Uterus (tissue), 4 donors: ENCODE measurements around the gene PTGDS. TPM values are rescaled to one million over a fixed set of nuclear protein-coding genes. Genes with fewer than 3 reads are reported as not detected.

Experiments
- DNase-seq, 2 donors: peaks; one replicate each; pipeline ENCODE4 v3.0.0-alpha.2; 2019 to 2020
- H3K27ac ChIP-seq, 2 donors: fragments of 200-600 bp; sonication (generic); 1 replicate in 1 of 2; 2 replicates in 1 of 2; pipeline ENCODE4 v1.5.1; 2016 to 2018
- H3K27me3 ChIP-seq, 2 donors: fragments of 200-600 bp; sonication (generic); one replicate each; pipeline ENCODE4 v1.5.1; 2018 to 2019; ENCODE audit warnings: control low read depth in 1 of 2
- H3K36me3 ChIP-seq, 2 donors: fragments of 200-600 bp; sonication (generic); one replicate each; pipeline ENCODE4 v1.5.1; 2019; ENCODE audit warnings: control low read depth in 1 of 2
- H3K4me1 ChIP-seq, 2 donors: fragments of 200-600 bp; sonication (generic); one replicate each; pipeline ENCODE4 v1.5.1; 2018 to 2019; ENCODE audit warnings: control low read depth in 1 of 2
- H3K4me3 ChIP-seq, 2 donors: fragments of 200-600 bp; sonication (generic); 1 replicate in 1 of 2; 2 replicates in 1 of 2; pipeline ENCODE4 v1.5.1; 2018 to 2019; ENCODE audit warnings: mild to moderate bottlenecking in 1 of 2
- H3K9me3 ChIP-seq, 2 donors: fragments of 200-600 bp; sonication (generic); one replicate each; pipeline ENCODE4 v1.5.1; 2019; ENCODE audit warnings: control low read depth in 1 of 2
- POLR2A ChIP-seq, 2 donors: fragments of 450-650 bp; IDR thresholded peaks; one replicate each; pipeline ENCODE4 v1.6.1; 2016; ENCODE audit warnings: antibody characterized with exemption in 2 of 2, mild to moderate bottlenecking in 1 of 2, moderate library complexity in 1 of 2
- intact Hi-C: fragments of 100-400 bp; cut with DNase I; formaldehyde crosslinking; loops from one replicate; pipeline ENCODE4 v1.15.1; 2023; ENCODE audit warnings: low total_unique reads
- total RNA-seq, 4 donors: library from RNA; depleted of rRNA in 3 of 4; stranded (reverse); fragments of >200 nt in 3 of 4; gene quantifications; one replicate each; pipeline versions ENCODE4 v1.1.0 to v1.2.4, GENCODE V29; 2014 to 2023
- TF ChIP-seq, protein P1 (sequence below), 4 experiments: fragments of 200-600 bp in 2 of 4; fragments of 450-650 bp in 2 of 4; sonication (generic) in 2 of 4; IDR thresholded peaks; one replicate each; pipeline ENCODE4 v1.5.1; 2016 to 2019; ENCODE audit warnings: antibody characterized with exemption in 4 of 4, mild to moderate bottlenecking in 2 of 4, moderate library complexity in 1 of 4
- donor health status: DM: yes; HTN: yes; CAD: no.

The PTGDS gene
- total RNA-seq, 4 donors from 2014 or later: 13.5 to 116 (median 58.8) TPM

DNA sequence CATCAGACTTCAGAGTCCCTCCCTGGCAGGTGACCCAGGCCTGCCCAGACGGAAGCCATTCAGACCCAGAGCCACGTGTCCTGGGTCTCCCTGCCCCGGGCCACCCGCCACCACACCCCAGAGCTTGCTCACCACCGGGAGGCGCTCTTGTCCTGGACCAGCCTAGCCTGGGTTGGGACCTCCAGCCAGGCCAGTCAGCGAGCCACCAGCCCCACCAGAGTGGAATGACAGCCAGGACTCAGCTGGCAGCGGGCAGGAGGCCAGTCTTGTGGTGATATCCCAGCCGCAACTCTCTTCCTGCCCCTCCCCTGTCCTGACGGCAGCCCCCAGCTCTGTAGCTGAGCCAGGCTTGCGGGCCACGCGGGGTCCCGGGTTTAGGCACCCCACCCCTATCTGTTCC is 1.7 kb upstream of the PTGDS start:
- no peaks in the 10 kb centered on the region for H3K27me3 ChIP-seq
- no peak for DNase-seq
- intact Hi-C loops: no loop called here
- H3K9me3 ChIP-seq: no peaks in the 10 kb centered on the region
- H3K4me3 ChIP-seq: no peak overlapping the region
- TF ChIP-seq POLR2A (IDR thresholded peaks at IDR 0.05): no peak
- TF ChIP-seq, protein P1, sequence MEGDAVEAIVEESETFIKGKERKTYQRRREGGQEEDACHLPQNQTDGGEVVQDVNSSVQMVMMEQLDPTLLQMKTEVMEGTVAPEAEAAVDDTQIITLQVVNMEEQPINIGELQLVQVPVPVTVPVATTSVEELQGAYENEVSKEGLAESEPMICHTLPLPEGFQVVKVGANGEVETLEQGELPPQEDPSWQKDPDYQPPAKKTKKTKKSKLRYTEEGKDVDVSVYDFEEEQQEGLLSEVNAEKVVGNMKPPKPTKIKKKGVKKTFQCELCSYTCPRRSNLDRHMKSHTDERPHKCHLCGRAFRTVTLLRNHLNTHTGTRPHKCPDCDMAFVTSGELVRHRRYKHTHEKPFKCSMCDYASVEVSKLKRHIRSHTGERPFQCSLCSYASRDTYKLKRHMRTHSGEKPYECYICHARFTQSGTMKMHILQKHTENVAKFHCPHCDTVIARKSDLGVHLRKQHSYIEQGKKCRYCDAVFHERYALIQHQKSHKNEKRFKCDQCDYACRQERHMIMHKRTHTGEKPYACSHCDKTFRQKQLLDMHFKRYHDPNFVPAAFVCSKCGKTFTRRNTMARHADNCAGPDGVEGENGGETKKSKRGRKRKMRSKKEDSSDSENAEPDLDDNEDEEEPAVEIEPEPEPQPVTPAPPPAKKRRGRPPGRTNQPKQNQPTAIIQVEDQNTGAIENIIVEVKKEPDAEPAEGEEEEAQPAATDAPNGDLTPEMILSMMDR (IDR thresholded peaks at IDR 0.05): no peak
- no peaks in the 10 kb centered on the region for H3K4me1 ChIP-seq
- H3K27ac ChIP-seq: peak overlapping the region; percentile 8 to 49
- no peaks in the 10 kb centered on the region for H3K36me3 ChIP-seq

DNA sequence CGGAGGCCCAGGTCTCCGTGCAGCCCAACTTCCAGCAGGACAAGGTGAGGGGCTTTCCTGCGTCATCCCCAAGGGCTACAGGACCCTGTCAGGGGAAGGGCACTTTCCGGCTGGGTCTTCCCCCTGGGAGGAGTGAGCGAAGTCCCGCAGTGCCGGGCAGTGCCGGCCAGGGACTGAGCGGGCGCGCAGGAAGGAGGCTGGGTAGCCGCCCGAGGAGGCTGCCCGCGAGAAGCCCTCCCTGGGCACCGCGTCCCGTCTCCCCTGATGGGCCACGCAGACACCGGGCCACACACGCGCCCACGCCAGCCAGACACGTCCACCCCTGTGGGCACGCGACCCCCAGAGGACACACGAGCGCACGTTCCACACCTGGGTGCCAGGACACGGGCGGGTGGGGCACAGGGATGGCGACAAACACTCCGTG is 357 bp downstream of the PTGDS start:
- Histone ChIP-seq H3K27me3 (no peaks in the 10 kb centered on the region), H3K4me1 (no peaks in the 10 kb centered on the region), H3K27ac (peak overlapping the region; percentile 28 to 32), H3K36me3 (no peaks in the 10 kb centered on the region), H3K9me3 (no peaks in the 10 kb centered on the region), H3K4me3 (peak overlapping the region; percentile 28 to 32)
- intact Hi-C loops: no loop called here
- no peak for DNase-seq
- TF ChIP-seq, protein P1 (IDR thresholded peaks at IDR 0.05): no peak
- TF ChIP-seq POLR2A (IDR thresholded peaks at IDR 0.05): no peak

DNA sequence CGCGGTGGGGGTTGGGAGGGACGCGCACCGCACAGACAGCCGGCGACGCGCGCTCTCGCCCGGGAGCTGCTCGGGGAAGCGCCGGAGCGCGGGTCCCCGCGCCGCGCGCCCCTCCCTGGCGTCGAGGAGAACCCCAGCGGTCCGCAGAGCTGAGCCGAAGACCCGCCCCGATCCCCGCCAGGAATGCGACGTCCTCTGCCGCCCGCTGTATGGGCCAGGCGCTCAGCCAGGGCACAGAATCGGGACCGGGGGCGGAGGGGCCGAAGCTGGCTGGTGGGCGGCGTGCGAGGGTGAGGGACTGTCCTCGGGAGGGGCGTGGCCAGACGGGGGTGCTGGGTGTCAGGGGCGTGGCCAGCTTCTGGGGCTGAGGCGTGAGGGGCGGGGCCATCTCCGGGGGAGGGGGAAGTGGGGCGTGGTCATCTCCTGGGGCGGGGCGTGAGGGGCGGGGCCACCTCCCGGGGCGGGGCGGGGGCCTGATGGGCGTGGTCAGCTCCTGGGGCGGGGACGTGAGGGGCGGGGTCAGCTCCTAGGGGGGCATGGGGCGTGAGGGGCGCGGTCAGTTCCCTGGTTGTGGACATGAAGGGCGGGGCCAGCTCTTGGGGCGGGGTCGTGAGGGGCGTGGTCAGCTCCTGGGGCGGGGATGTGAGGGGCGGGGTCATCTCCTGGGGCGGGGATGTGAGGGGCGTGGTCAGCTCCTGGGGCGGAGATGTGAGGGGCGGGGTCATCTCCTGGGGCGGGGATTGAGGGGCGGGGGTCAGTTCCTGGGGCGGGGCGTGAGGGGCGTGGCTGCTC is 965 bp downstream of the PTGDS start:
- Histone ChIP-seq H3K36me3 (no peaks in the 10 kb centered on the region), H3K27me3 (no peaks in the 10 kb centered on the region), H3K4me3 (peak overlapping the region; percentile 28 to 32), H3K27ac (peak overlapping the region; percentile 28 to 32), H3K9me3 (no peaks in the 10 kb centered on the region), H3K4me1 (no peaks in the 10 kb centered on the region)
- peak; percentile 61 to 62 for DNase-seq
- intact Hi-C loops: no loop called here
- peak in 1 of 2 donors; percentile 21 for TF ChIP-seq POLR2A (IDR thresholded peaks at IDR 0.05)
- TF ChIP-seq, protein P1 (IDR thresholded peaks at IDR 0.05): peak in 1 of 4 experiments; percentile 3

DNA sequence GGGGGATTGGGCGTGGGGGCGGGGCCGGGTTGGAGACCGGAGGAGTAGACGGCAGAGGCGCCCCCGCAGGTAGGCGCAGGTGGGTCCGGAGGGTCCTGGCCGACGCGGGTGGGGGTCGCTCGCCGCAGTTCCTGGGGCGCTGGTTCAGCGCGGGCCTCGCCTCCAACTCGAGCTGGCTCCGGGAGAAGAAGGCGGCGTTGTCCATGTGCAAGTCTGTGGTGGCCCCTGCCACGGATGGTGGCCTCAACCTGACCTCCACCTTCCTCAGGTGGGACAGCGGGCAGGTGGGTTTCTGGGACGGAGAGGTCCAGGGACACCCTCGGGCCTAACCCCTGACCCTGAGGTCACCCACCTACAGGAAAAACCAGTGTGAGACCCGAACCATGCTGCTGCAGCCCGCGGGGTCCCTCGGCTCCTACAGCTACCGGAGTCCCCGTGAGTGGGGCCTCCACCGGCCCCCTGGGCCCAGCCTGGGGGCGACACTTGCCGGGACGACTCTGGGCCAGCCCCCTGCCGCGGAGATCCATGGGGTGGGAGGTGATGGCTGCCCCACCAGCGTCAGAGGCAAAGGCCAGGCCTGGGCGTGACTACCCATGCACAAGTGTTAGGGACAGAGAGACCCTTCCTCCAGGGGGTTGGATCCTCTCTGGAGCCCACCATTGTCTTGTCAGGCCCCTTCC is 1.7 kb downstream of the PTGDS start:
- H3K4me1 ChIP-seq: no peaks in the 10 kb centered on the region
- intact Hi-C loops: no loop called here
- no peak overlapping the region for H3K4me3 ChIP-seq
- no peak for DNase-seq
- no peaks in the 10 kb centered on the region for H3K36me3 ChIP-seq
- H3K27ac ChIP-seq: no peak overlapping the region
- TF ChIP-seq, protein P1 (IDR thresholded peaks at IDR 0.05): no peak
- TF ChIP-seq POLR2A (IDR thresholded peaks at IDR 0.05): no peak
- no peaks in the 10 kb centered on the region for H3K27me3 ChIP-seq
- H3K9me3 ChIP-seq: no peaks in the 10 kb centered on the region
